Liver (tissue), 9 donors: ENCODE data around the gene ADGRA3. TPM values are rescaled to one million over a fixed set of nuclear protein-coding genes. Genes with fewer than 3 reads are reported as not detected.

Source experiments
- DNase-seq: peaks from one replicate; pipeline ENCODE4 v3.0.0-alpha.2; 2017; ENCODE audit warnings: low spot score
- H3K27ac ChIP-seq, 2 donors: one replicate each; pipeline ENCODE4 v1.7.0; 2013; ENCODE audit warnings: inconsistent platforms in 2 of 2, low read length in 2 of 2, control low read depth in 1 of 2, low read depth in 1 of 2, mild to moderate bottlenecking in 1 of 2
- H3K27me3 ChIP-seq, 4 donors: one replicate each; pipeline versions ENCODE4 v1.6.1 to v1.7.0; 2013; ENCODE audit warnings: low read length in 3 of 4, inconsistent platforms in 1 of 4, mild to moderate bottlenecking in 1 of 4, moderate library complexity in 1 of 4; ENCODE audit not compliant: control insufficient read depth in 4 of 4, insufficient read depth in 4 of 4
- H3K36me3 ChIP-seq, 4 donors: one replicate each; pipeline versions ENCODE4 v1.6.1 to v1.7.0; 2013; ENCODE audit warnings: low read length in 3 of 4, mild to moderate bottlenecking in 3 of 4, low read depth in 1 of 4, moderate library complexity in 1 of 4; ENCODE audit not compliant: control insufficient read depth in 4 of 4, insufficient read depth in 3 of 4
- H3K4me1 ChIP-seq, 4 donors: one replicate each; pipeline versions ENCODE4 v1.6.1 to v1.7.0; 2013; ENCODE audit warnings: low read length in 3 of 4, mild to moderate bottlenecking in 3 of 4, moderate library complexity in 1 of 4; ENCODE audit not compliant: control insufficient read depth in 4 of 4, insufficient read depth in 4 of 4
- H3K4me3 ChIP-seq, 3 donors: one replicate each; pipeline versions ENCODE4 v1.6.1 to v1.7.0; 2013; ENCODE audit warnings: low read length in 3 of 3, control low read depth in 1 of 3, low read depth in 1 of 3, mild to moderate bottlenecking in 1 of 3
- H3K9ac ChIP-seq, 2 donors: one replicate each; pipeline ENCODE4 v1.7.0; 2013; ENCODE audit warnings: low read length in 2 of 2, mild to moderate bottlenecking in 2 of 2, moderate library complexity in 2 of 2, control low read depth in 1 of 2, low read depth in 1 of 2
- H3K9me3 ChIP-seq, 4 donors: one replicate each; pipeline versions ENCODE4 v1.6.1 to v1.7.0; 2013; ENCODE audit warnings: low read length in 3 of 4; ENCODE audit not compliant: control insufficient read depth in 4 of 4
- CTCF ChIP-seq: fragments of 150-350 bp; IDR thresholded peaks from 2 replicates; pipeline ENCODE4 v1.5.1; 2017; ENCODE audit warnings: improper control_type of control experiment, low read depth, low read length; ENCODE audit not compliant: missing input control
- EGR1 ChIP-seq, 2 donors: IDR thresholded peaks; 2 replicates each; pipeline ENCODE4 v1.6.1; 2016 to 2018; ENCODE audit warnings: antibody characterized with exemption in 2 of 2, low read depth in 2 of 2
- FOXA1 ChIP-seq: IDR thresholded peaks from 2 replicates; pipeline ENCODE4 v1.6.1; 2016; ENCODE audit warnings: antibody characterized with exemption
- FOXA2 ChIP-seq: IDR thresholded peaks from 2 replicates; pipeline ENCODE4 v1.6.1; 2016; ENCODE audit warnings: antibody characterized with exemption
- HNF4G ChIP-seq: IDR thresholded peaks from 2 replicates; pipeline ENCODE4 v1.6.1; 2016; ENCODE audit warnings: antibody characterized with exemption
- JUND ChIP-seq, 2 donors: IDR thresholded peaks; 2 replicates each; pipeline ENCODE4 v1.6.1; 2016; ENCODE audit warnings: antibody characterized with exemption in 2 of 2
- MAX ChIP-seq: IDR thresholded peaks from 2 replicates; pipeline ENCODE4 v1.6.1; 2016; ENCODE audit warnings: antibody characterized with exemption
- NR2F2 ChIP-seq: IDR thresholded peaks from 2 replicates; pipeline ENCODE4 v1.6.1; 2016; ENCODE audit warnings: antibody characterized with exemption
- RAD21 ChIP-seq, 2 donors: IDR thresholded peaks; 2 replicates each; pipeline ENCODE4 v1.6.1; 2016; ENCODE audit warnings: antibody characterized with exemption in 2 of 2, mild to moderate bottlenecking in 2 of 2
- REST ChIP-seq: IDR thresholded peaks from 2 replicates; pipeline ENCODE4 v1.6.1; 2016; ENCODE audit warnings: antibody characterized with exemption, mild to moderate bottlenecking
- RXRA ChIP-seq, 2 donors: IDR thresholded peaks; 2 replicates each; pipeline ENCODE4 v1.6.1; 2017 to 2018; ENCODE audit warnings: antibody characterized with exemption in 2 of 2, mild to moderate bottlenecking in 1 of 2
- SP1 ChIP-seq: IDR thresholded peaks from 2 replicates; pipeline ENCODE4 v1.6.1; 2018; ENCODE audit warnings: antibody characterized with exemption, mild to moderate bottlenecking
- TAF1 ChIP-seq: conservative IDR thresholded peaks from 2 replicates; pipeline ENCODE4 v1.6.1; 2016; ENCODE audit warnings: antibody characterized with exemption, mild to moderate bottlenecking
- YY1 ChIP-seq: IDR thresholded peaks from 2 replicates; pipeline ENCODE4 v1.6.1; 2016; ENCODE audit warnings: antibody characterized with exemption, mild to moderate bottlenecking
- polyA plus RNA-seq, 2 donors: library from polyadenylated mRNA; stranded (reverse) in 1 of 2; unstranded in 1 of 2; fragments of 200-250 nt in 1 of 2; fragments of >200 nt in 1 of 2; fragmentation: Nextera tagmentation in 1 of 2; extraction: Ambion mirVana in 1 of 2; gene quantifications; one replicate each; pipeline versions ENCODE4 v1.2.1 to v1.2.3, GENCODE V29; 2013 to 2015
- total RNA-seq, 2 donors: library from RNA; depleted of rRNA; stranded (reverse); fragments of >200 nt; gene quantifications; one replicate each; pipeline ENCODE4 v1.2.3, GENCODE V29; 2014
- TF ChIP-seq, protein P1 (sequence below): IDR thresholded peaks from 2 replicates; pipeline ENCODE4 v1.6.1; 2016; ENCODE audit warnings: antibody characterized with exemption
- TF ChIP-seq, protein P2 (sequence below): IDR thresholded peaks from 2 replicates; pipeline ENCODE4 v1.6.1; 2016; ENCODE audit warnings: antibody characterized with exemption
- donor health status: healthy.
- donor health status: healthy.
- donor health status: healthy.
- donor health status: healthy.
- donor health status: healthy.

Gene ADGRA3
- total and polyA plus RNA-seq, 4 donors: 15.2 to 239 (median 32.6) TPM

DNA sequence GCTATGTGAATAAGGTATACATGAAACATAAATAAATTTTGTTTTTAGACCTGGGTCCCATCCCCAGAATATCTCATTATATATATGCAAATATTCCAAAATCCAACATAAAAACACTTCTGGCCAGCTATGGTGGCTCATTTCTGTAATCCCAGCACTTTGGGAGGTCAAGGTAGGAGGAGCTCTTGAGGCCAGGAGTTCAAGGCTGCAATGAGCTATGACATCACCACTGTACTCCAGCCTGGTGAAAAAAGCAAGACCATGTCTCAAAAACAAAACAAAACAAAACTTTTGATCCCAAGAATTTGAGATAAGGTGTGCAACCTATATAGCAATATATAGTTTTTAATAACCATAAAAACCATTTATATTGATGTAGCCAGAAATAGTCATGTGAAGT is 5.4 kb upstream of the ADGRA3 start:
- H3K4me1 ChIP-seq: peaks cover 0 to 4% (median 0%) of the 10 kb centered on the region in 4 donors

More for the DNA sequence above, 5.4 kb upstream of the ADGRA3 start:
- Histone ChIP-seq H3K36me3 (no peaks in the 10 kb centered on the region), H3K4me3 (no peak overlapping the region), H3K27ac (no peak overlapping the region), H3K27me3 (no peaks in the 10 kb centered on the region), H3K9me3 (no peaks in the 10 kb centered on the region), H3K9ac (no peak overlapping the region)
- no peak for TF ChIP-seq TAF1
- TF ChIP-seq RAD21 (IDR thresholded peaks at IDR 0.05): no peak
- no peak for TF ChIP-seq JUND (IDR thresholded peaks at IDR 0.05)
- no peak for TF ChIP-seq CTCF
- TF ChIP-seq SP1: no peak
- TF ChIP-seq, protein P1, sequence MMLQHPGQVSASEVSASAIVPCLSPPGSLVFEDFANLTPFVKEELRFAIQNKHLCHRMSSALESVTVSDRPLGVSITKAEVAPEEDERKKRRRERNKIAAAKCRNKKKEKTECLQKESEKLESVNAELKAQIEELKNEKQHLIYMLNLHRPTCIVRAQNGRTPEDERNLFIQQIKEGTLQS: no peak
- no peak for TF ChIP-seq REST
- TF ChIP-seq YY1: no peak
- TF ChIP-seq FOXA1: no peak
- no peak for TF ChIP-seq HNF4G
- TF ChIP-seq, protein P2, sequence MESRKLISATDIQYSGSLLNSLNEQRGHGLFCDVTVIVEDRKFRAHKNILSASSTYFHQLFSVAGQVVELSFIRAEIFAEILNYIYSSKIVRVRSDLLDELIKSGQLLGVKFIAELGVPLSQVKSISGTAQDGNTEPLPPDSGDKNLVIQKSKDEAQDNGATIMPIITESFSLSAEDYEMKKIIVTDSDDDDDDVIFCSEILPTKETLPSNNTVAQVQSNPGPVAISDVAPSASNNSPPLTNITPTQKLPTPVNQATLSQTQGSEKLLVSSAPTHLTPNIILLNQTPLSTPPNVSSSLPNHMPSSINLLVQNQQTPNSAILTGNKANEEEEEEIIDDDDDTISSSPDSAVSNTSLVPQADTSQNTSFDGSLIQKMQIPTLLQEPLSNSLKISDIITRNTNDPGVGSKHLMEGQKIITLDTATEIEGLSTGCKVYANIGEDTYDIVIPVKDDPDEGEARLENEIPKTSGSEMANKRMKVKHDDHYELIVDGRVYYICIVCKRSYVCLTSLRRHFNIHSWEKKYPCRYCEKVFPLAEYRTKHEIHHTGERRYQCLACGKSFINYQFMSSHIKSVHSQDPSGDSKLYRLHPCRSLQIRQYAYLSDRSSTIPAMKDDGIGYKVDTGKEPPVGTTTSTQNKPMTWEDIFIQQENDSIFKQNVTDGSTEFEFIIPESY: no peak
- no peak for TF ChIP-seq EGR1 (IDR thresholded peaks at IDR 0.05; ENCODE audit: low read depth in 2 of 2)
- no peak for TF ChIP-seq RXRA (IDR thresholded peaks at IDR 0.05)
- no peak for TF ChIP-seq NR2F2
- TF ChIP-seq MAX: no peak
- no peak for TF ChIP-seq FOXA2
- DNase-seq: no peak
